ENCODE measurements around the gene IGFBP7.
"Not testable (repeated sequence)": the region's sequence is repeated elsewhere in the genome, so short reads cannot be mapped to it uniquely, and the experiment has no call there.

Gene IGFBP7

GRCh38 chr4:57068237-57068981, 41.8 kb downstream of the IGFBP7 start:
- no peak for DNase-seq

DNA sequence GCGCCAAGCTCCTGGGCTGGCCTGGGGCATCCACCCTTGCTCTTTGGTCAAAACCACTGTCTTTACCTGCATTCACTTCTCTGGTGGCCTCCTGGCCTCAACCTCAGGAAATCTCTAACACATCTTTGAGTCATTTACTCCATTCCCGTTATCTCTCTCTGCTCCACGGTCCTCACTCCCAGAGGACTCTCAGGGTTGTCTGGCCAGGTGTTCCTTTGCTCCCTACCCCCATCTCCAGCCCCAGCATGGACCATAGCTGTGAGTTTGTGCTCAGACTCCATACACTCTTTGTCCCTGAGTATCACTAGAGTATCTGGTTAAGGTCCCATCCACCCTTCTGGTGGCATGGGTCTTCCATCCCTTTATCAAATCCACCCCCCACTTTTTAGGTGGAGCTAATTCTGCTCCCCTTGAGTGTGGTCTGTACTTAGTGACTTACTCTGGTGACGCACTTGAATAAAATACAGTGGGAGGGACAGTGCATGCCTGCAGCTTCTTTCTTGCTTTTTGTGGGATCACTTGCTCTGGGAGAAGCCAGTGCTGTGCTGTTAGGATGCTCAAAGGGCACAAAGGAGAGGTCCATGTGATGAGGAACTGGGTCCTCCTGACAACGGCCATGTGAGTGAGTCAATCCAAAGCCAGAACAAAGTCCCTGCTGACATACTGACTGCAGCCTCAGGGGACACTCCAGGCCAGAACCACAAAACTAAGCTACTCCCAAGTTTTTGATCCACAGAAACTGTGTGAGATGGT, 44.3 kb downstream of the IGFBP7 start:
- no peak for DNase-seq

- no peak for DNase-seq
Measured at GRCh38 chr4:57064811-57065711, 45.1 kb downstream of the IGFBP7 start.

DNA sequence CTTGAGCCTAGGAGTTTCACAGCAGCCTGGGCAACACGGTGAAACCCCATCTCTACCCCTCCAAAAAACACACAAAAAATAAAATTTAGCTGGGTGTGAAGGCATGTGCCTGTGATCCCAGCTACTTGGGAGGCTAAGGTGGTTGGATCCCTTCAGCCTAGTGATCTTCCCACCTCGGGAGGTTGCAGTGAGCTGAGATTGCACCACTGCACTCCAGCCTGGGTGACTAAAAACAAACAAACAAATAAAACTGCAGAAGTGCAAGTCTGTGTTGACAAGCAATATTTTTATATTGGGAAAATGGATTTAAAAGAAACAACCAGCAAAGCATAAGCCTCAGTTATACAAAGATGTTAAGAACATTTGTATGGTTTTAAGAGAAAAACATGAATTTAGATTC, 46.1 kb downstream of the IGFBP7 start:
- no peak for DNase-seq

- DNase-seq = no peak
Measured at GRCh38 chr4:57063518-57063917, 46.7 kb downstream of the IGFBP7 start.

DNA sequence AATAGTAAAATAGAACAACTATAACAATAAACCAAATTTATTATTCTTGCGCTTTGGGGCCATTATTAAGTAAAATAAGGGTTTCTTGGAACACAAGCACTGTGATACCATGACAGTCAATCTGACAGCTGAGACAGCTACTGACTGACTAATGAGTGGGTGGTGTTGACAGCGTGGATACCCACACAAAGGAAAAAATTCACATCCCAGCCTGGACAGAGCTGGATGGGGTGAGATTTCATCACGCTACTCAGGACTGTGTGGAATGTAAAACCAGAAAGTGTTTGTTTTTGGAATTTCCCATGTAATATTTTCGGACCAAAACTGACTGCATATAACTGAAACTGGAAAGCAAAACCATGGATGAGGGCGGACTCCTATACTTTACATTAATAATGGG, 48.8 kb downstream of the IGFBP7 start:
- no peak for DNase-seq

- DNase-seq = not testable (repeated sequence)
Measured at GRCh38 chr4:57060717-57061067, 49.5 kb downstream of the IGFBP7 start.

DNA sequence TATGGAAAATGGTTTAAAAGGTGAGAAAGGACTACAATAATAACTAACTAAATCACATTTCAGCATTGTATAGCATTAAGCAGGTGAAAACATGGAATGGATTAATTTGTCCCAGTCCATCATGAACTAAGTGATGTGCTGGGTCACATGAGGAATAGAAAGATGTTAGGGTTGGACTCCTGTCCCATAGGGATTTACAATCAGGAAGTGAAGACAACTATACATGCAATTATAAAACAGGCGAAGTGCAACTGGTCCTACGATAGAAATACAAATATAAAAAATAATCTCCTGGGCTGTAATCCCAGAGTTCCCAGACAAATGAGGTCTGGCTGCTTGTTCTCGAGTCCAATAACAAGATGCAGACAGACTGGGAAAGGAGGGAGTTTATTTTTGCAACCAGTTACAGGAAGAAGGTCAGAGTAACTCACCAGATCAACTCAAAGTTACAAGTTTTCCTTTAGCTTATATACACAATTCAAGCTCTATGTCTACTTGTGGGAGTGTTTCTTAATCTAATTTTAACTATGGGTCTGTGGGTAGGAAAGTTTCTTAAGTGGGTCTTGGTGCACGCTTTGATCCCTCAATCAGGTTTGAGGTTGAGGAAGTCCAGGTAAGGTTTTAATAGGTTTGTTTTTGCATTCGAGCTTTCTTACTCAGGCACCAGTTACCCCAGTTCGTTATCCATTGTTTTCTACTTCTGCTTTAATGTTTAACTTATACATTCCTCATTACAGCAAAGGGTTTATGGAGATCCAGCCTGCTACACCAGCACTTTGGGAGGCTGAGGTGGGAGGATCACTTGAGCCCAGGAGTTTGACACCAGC, 50.1 kb downstream of the IGFBP7 start:
- no peak for DNase-seq

- DNase-seq = no peak
Measured at GRCh38 chr4:57055886-57056285, 54.3 kb downstream of the IGFBP7 start.

- no peak for DNase-seq
Measured at GRCh38 chr4:57053508-57053907, 56.7 kb downstream of the IGFBP7 start.

DNA sequence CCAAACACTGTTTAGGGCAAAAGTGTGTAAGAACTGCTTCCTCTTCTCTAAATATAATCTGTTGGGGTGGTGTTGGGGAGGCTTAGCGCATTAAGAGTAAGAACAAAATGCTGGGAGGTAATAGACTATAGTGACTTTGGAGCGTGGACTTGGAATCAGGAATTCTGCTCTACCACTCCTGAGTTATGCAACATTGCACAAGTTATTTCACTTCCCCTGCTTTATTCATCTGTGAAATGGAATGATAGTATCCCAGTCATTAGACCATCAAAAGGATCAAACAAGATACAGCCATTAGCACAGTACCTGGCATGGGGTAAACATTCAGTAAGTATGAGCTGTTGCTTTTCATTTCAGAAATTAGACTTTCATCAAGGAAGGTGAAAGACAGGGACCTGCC, 58.7 kb downstream of the IGFBP7 start:
- no peak for DNase-seq

GRCh38 chr4:57051095-57051494, 59.1 kb downstream of the IGFBP7 start:
- no peak for DNase-seq

- DNase-seq = no peak
Measured at GRCh38 chr4:57048590-57049304, 61.4 kb downstream of the IGFBP7 start.

DNA sequence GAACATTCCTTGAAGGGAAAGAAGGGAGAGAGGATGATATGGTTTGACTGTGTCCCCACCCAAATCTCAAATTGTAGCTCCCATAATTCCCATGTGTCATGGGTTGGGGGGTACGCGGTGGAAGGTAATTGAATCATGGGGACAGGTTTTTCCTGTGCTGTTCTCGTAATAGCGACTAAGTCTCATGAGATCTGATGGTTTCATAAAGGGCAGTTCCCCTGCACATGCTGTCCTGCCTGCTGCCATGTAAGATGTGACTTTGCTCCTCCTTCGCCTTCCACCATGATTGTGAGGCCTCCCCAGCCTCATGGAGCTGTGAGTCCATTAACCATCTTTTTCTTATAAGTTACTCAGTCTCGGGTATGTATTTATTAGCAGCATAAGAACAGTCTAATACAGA, 63.1 kb downstream of the IGFBP7 start:
- not testable (repeated sequence) for DNase-seq

- DNase-seq = no peak
Measured at GRCh38 chr4:57044996-57045395, 65.2 kb downstream of the IGFBP7 start.

GRCh38 chr4:57044279-57044678, 65.9 kb downstream of the IGFBP7 start:
- no peak for DNase-seq

DNA sequence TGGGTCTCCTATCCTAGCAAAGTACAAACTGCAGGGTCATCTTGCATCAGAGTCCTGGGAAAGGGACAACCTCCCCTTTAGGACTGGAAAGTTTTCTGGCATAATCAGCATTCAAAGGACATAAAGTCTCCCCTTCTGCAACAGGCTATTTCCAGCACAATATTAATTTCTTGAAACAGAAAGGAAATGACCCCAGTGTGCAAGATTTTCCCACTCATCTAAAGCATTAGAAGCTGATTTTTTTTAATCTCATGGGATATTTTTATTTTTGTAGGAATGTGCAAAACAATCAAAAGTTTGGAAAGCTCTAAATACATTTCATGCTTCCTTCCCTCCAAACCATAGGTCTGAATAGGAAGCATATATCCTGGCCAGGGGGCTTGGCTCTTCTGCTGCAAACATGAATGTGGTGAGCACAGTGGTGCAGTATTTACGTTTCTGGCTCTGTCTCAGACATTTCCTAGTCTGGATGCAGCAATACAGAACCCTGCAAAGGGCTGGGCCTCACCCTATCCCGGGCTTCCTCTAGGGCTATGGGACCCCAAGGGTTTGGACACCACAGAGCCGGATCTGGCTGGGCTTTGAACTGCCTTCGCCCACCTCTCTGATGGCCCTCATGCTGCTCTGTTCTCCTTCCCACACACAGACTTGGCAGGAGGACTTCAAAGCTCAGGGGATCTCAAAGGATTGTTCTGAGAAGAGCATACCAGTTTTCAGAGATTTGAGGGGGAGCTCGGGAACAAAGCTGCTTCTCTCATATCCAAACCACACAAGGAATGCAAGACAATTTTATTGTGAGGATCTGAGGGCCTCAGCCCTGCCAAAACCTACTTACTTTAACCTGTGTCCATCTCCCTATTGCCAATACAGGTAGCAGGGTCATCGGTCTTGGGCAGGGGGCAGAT, 66.6 kb downstream of the IGFBP7 start:
- no peak for DNase-seq

- DNase-seq = no peak
Measured at GRCh38 chr4:57042711-57043169, 67.4 kb downstream of the IGFBP7 start.

GRCh38 chr4:57041020-57041419, 69.2 kb downstream of the IGFBP7 start:
- no peak for DNase-seq

GRCh38 chr4:57040510-57040909, 69.7 kb downstream of the IGFBP7 start:
- DNase-seq = no peak

DNA sequence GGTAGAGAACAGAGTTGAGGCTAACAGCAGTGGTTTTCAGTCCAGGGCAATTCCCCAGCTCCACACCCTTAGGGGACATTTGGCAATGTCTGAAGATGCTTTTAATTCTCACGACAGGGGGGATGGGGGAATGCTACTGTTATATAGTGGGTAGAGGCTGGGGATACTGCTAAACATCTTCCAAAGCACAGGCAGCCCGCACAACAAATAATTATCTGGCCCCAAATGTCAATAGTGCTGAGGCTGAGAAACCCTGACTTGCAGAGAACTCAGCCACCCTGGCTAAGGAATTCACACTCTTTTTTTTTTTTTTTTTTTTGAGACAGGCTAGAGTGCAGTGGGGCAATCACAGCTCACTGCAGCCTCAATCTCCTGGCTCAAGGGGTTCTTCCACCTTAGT, 70.8 kb downstream of the IGFBP7 start:
- DNase-seq = no peak
